IPS-NIHi7 (cell line): ENCODE data around the gene CLSTN1.

Experiments used
- DNase-seq: peaks from one replicate; pipeline ENCODE4 v3.0.0; 2012; ENCODE audit warnings: mixed read lengths; ENCODE audit errors: extremely low spot score

Gene CLSTN1

GRCh38 chr1:9850442-9851162 is 26.8 kb upstream of the CLSTN1 start:
- no peak for DNase-seq

- peak; percentile 66 for DNase-seq
Observed at GRCh38 chr1:9849691-9850441, 26.1 kb upstream of the CLSTN1 start.

GRCh38 chr1:9848022-9848421 is 24.3 kb upstream of the CLSTN1 start:
- no peak for DNase-seq

GRCh38 chr1:9847269-9847668 is 23.5 kb upstream of the CLSTN1 start:
- DNase-seq, result no peak

- no peak for DNase-seq
Observed at GRCh38 chr1:9846611-9847171, 22.9 kb upstream of the CLSTN1 start.

GRCh38 chr1:9845914-9846313 is 22.1 kb upstream of the CLSTN1 start:
- no peak for DNase-seq

- DNase-seq, result no peak
Observed at GRCh38 chr1:9844756-9845155, 21.0 kb upstream of the CLSTN1 start.

GRCh38 chr1:9844106-9844505 is 20.3 kb upstream of the CLSTN1 start:
- DNase-seq, result no peak

GRCh38 chr1:9843576-9843945 is 19.8 kb upstream of the CLSTN1 start:
- no peak for DNase-seq

GRCh38 chr1:9842781-9843575 is 19.2 kb upstream of the CLSTN1 start:
- no peak for DNase-seq

GRCh38 chr1:9842073-9842711 is 18.4 kb upstream of the CLSTN1 start:
- DNase-seq, result no peak

GRCh38 chr1:9841460-9841859 is 17.7 kb upstream of the CLSTN1 start:
- no peak for DNase-seq

GRCh38 chr1:9840176-9840575 is 16.4 kb upstream of the CLSTN1 start:
- DNase-seq, result peak; percentile 7

- no peak for DNase-seq
Observed at GRCh38 chr1:9838946-9839345, 15.2 kb upstream of the CLSTN1 start.

- peak; percentile 8 for DNase-seq
Observed at GRCh38 chr1:9836632-9836960, 12.8 kb upstream of the CLSTN1 start.

GRCh38 chr1:9835758-9836631 is 12.2 kb upstream of the CLSTN1 start:
- DNase-seq, result peak; percentile 83

- no peak for DNase-seq
Observed at GRCh38 chr1:9835404-9835757, 11.6 kb upstream of the CLSTN1 start.

- DNase-seq, result no peak
Observed at GRCh38 chr1:9833632-9834031, 9.9 kb upstream of the CLSTN1 start.

GRCh38 chr1:9827558-9828185 is 3.9 kb upstream of the CLSTN1 start:
- DNase-seq, result peak; percentile 27

- peak; percentile 8 for DNase-seq
Observed at GRCh38 chr1:9826616-9827015, 2.9 kb upstream of the CLSTN1 start.

GRCh38 chr1:9826087-9826486 is 2.3 kb upstream of the CLSTN1 start:
- DNase-seq, result no peak
